Endothelial cell of umbilical vein (primary cell): Measurements from ENCODE around the gene AKAP6. TPM values are rescaled to one million over a fixed set of nuclear protein-coding genes. Genes with fewer than 3 reads are reported as not detected.

Experiments
- BruUV-seq: library from RNA; stranded (reverse); fragments of 400-500 nt; replicated peaks from 2 replicates; lab custom pipeline; 2021; lab: Mats Ljungman, UMichigan
- CTCF ChIA-PET: fragments of 300-600, 350-600 bp; sonication (Branson Sonifier 250); formaldehyde crosslinking; loops from one replicate; lab custom pipeline; 2021; ENCODE audit warnings: antibody characterized with exemption, inconsistent platforms; lab: Charles Lee
- POLR2A ChIA-PET: fragments of 300-600, 350-600 bp; sonication (Branson Sonifier 250); formaldehyde crosslinking; loops from one replicate; lab custom pipeline; 2021; ENCODE audit warnings: antibody characterized with exemption, inconsistent platforms; lab: Charles Lee
- DNase-seq: peaks from one replicate; pipeline ENCODE4 v3.0.0-alpha.2; 2011; ENCODE audit warnings: low read depth, low spot score
- FAIRE-seq: peaks from 2 replicates; lab custom pipeline; 2011; peaks lifted over from hg19 to GRCh38; lab: Jason Lieb, UNC
- H2AFZ ChIP-seq: 2 replicates; pipeline ENCODE4 v1.6.0; 2012; ENCODE audit warnings: low read depth, low read length, control low read depth, inconsistent platforms
- H3K27ac ChIP-seq: 2 replicates; pipeline ENCODE4 v1.5.1; 2011; ENCODE audit warnings: low read depth, mild to moderate bottlenecking, control low read depth, low read length, moderate library complexity; ENCODE audit not compliant: insufficient read depth
- H3K27me3 ChIP-seq, 2 experiments: 2 replicates each; pipeline versions ENCODE4 v1.6.0 to v1.6.1; 2011; ENCODE audit warnings: low read length in 2 of 2, mixed read lengths in 1 of 2; ENCODE audit not compliant: control insufficient read depth in 2 of 2, insufficient read depth in 2 of 2
- H3K36me3 ChIP-seq, 2 experiments: 2 replicates in 1 of 2; 3 replicates in 1 of 2; pipeline ENCODE4 v1.5.1; 2011; ENCODE audit warnings: low read length in 2 of 2, mild to moderate bottlenecking in 1 of 2, moderate library complexity in 1 of 2; ENCODE audit not compliant: control insufficient read depth in 2 of 2, insufficient read depth in 2 of 2; ENCODE audit errors: extremely low read depth in 1 of 2
- H3K4me1 ChIP-seq: 3 replicates; pipeline ENCODE4 v1.5.1; 2011; ENCODE audit warnings: mild to moderate bottlenecking, low read length; ENCODE audit not compliant: control insufficient read depth, insufficient read depth; ENCODE audit errors: extremely low read depth
- H3K4me2 ChIP-seq: 2 replicates; pipeline ENCODE4 v1.6.1; 2011; ENCODE audit warnings: low read length, control low read depth, mixed read lengths; ENCODE audit not compliant: insufficient read depth
- H3K4me3 ChIP-seq, 3 experiments: fragments of 200-600 bp in 1 of 3; sonication (generic), shearing (Covaris generic) in 1 of 3; replicated peaks in 1 of 3; 2 replicates each; pipeline ENCODE4 v1.5.1; 2011 to 2016; ENCODE audit warnings: control low read depth in 3 of 3, low read length in 3 of 3, mild to moderate bottlenecking in 2 of 3, inconsistent platforms in 1 of 3, low read depth in 1 of 3, moderate library complexity in 1 of 3; ENCODE audit not compliant: insufficient read depth in 1 of 3
- H3K79me2 ChIP-seq: 2 replicates; pipeline ENCODE4 v1.6.0; 2012; ENCODE audit warnings: low read length, inconsistent platforms; ENCODE audit not compliant: control insufficient read depth, insufficient read depth
- H3K9ac ChIP-seq: replicated peaks from 2 replicates; pipeline ENCODE3; 2011; ENCODE audit warnings: low read length, control low read depth; ENCODE audit not compliant: insufficient read depth; ENCODE audit errors: extremely low read depth
- H3K9me1 ChIP-seq: replicated peaks from 3 replicates; pipeline ENCODE4 v1.6.0; 2011; ENCODE audit warnings: mild to moderate bottlenecking, low read length; ENCODE audit not compliant: control insufficient read depth, insufficient read depth; ENCODE audit errors: extremely low read depth
- H3K9me3 ChIP-seq: replicated peaks from 2 replicates; pipeline ENCODE4 v1.5.1; 2012; ENCODE audit warnings: low read length, inconsistent platforms; ENCODE audit not compliant: control insufficient read depth, insufficient read depth
- H4K20me1 ChIP-seq: replicated peaks from 2 replicates; pipeline ENCODE3; 2011; ENCODE audit warnings: mild to moderate bottlenecking, low read length; ENCODE audit not compliant: control insufficient read depth, insufficient read depth; ENCODE audit errors: extremely low read depth
- EZH2 ChIP-seq: IDR thresholded peaks from 2 replicates; pipeline ENCODE4 v1.6.1; 2012; ENCODE audit warnings: borderline replicate concordance, low read depth, mild to moderate bottlenecking, moderate library complexity, low read length, inconsistent platforms; ENCODE audit not compliant: severe bottlenecking
- GATA2 ChIP-seq: IDR thresholded peaks from 2 replicates; pipeline ENCODE4 v1.7.0; 2011; ENCODE audit warnings: low read depth, mild to moderate bottlenecking, moderate library complexity, mixed read lengths, low read length; ENCODE audit not compliant: insufficient read length, insufficient read depth
- dilution Hi-C: fragments of 300-500 bp; cut with MboI; formaldehyde crosslinking; loops from one replicate; pipeline ENCODE4 v1.15.0; 2019; ENCODE audit warnings: low sequenced_read_pairs; ENCODE audit not compliant: extremely low pct_ligation_motif_present
- intact Hi-C: fragments of 100-400 bp; cut with micrococcal nuclease; formaldehyde crosslinking; loops from one replicate; pipeline ENCODE4 v1.10.0; 2022
- polyA plus RNA-seq, 4 experiments: library from polyadenylated mRNA; depleted of rRNA in 3 of 4; stranded (reverse) in 3 of 4; unstranded in 1 of 4; fragments of >200 nt; gene quantifications; 2 replicates each; pipeline versions ENCODE4 v1.2.1 to v1.2.3, GENCODE V29; 2011 to 2012; ENCODE audit warnings: missing spikeins in 1 of 4
- total RNA-seq: library from RNA; stranded (reverse); gene quantifications from 2 replicates; pipeline ENCODE4 v1.2.3, GENCODE V29; 2021
- TF ChIP-seq, protein P1 (sequence below): IDR thresholded peaks from 2 replicates; pipeline ENCODE4 v1.6.1; 2011; ENCODE audit not compliant: insufficient read depth, insufficient read length
- TF ChIP-seq, protein P2 (sequence below), 2 donors: IDR thresholded peaks; 1 replicate in 1 of 2; 2 replicates in 1 of 2; pipeline ENCODE4 v1.5.1; 2011; ENCODE audit warnings: low read length in 2 of 2, mild to moderate bottlenecking in 2 of 2, moderate library complexity in 2 of 2, control low read depth in 1 of 2, inconsistent platforms in 1 of 2, low read depth in 1 of 2; ENCODE audit not compliant: insufficient read depth in 1 of 2; ENCODE audit errors: extremely low read depth in 1 of 2

The AKAP6 gene
- total and polyA plus RNA-seq, 2 donors (not counting 3 experiments of a cell fraction or from before 2014, with no cell fraction given) = 0.03 to 0.49 TPM

DNA sequence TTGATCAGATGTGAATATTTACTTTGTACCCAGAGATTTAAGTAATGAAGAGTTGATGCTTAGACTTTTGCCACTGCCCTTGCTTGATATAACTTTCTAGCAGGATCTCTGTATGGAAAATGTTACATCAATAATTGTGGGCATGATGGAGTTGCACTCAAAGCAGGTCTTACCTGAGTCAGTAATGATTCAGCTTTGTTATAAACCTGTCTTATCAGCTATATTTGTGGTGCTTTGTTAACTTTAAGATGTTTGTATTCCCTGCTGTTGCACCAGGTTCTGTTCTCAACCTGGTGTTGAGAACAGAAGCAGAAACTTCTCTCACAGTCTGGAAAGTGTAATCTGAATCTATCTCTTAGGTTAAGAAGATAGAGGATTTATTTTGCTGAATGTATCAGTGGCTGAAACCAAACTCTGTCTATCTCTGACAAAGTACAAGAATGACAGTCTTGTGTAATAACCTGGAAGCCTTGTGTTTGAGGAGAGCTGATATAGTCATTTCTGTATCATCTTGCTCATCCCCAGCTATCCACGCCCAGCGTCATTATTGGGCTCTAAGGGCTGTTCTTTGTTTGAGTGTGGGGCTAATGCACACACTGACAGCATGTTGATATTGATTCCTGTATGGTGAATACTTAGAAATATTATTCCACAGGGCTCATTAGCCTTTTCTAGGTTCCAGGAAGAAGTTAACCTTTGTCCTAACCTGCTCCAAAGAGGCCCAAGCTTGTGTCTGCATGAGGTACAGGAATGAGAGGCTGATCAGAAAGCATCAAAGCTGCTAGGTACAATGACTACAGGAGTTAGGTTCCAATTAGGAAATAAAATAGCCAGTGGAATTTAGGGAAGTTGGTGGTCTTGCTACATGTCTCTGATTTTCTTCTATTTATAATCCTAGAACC, 3.6 kb downstream of the AKAP6 start:
- H3K36me3 ChIP-seq = no peaks in the 10 kb centered on the region
- no peaks in the 10 kb centered on the region for H3K9me1 ChIP-seq
- no peak overlapping the region for H3K4me2 ChIP-seq
- H3K4me3 ChIP-seq = no peak overlapping the region
- intact Hi-C loops (no loop called here), dilution Hi-C loops (no loop called here)
- no peaks in the 10 kb centered on the region for H3K27me3 ChIP-seq
- no peak overlapping the region for H3K9ac ChIP-seq
- H3K4me1 ChIP-seq = no peaks in the 10 kb centered on the region
- no peak for DNase-seq
- no TSS peak for BruUV-seq
- ChIA-PET CTCF (interaction anchor here (0.8 to 1.5 kb wide), 3 partner anchors 14 to 181 kb away, joined by 3 read pairs; no protein-coding TSS in a partner anchor), POLR2A (no interaction called here)
- H3K27ac ChIP-seq = no peak overlapping the region
- no peaks in the 10 kb centered on the region for H3K9me3 ChIP-seq
- H3K79me2 ChIP-seq = no peaks in the 10 kb centered on the region
- no peaks in the 10 kb centered on the region for H4K20me1 ChIP-seq
- no peak for FAIRE-seq
- TF ChIP-seq EZH2 (no peak), GATA2 (no peak)
- TF ChIP-seq, protein P1, sequence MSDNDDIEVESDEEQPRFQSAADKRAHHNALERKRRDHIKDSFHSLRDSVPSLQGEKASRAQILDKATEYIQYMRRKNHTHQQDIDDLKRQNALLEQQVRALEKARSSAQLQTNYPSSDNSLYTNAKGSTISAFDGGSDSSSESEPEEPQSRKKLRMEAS = no peak
- TF ChIP-seq, protein P2, sequence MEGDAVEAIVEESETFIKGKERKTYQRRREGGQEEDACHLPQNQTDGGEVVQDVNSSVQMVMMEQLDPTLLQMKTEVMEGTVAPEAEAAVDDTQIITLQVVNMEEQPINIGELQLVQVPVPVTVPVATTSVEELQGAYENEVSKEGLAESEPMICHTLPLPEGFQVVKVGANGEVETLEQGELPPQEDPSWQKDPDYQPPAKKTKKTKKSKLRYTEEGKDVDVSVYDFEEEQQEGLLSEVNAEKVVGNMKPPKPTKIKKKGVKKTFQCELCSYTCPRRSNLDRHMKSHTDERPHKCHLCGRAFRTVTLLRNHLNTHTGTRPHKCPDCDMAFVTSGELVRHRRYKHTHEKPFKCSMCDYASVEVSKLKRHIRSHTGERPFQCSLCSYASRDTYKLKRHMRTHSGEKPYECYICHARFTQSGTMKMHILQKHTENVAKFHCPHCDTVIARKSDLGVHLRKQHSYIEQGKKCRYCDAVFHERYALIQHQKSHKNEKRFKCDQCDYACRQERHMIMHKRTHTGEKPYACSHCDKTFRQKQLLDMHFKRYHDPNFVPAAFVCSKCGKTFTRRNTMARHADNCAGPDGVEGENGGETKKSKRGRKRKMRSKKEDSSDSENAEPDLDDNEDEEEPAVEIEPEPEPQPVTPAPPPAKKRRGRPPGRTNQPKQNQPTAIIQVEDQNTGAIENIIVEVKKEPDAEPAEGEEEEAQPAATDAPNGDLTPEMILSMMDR (IDR thresholded peaks at IDR 0.05; ENCODE audit: extremely low read depth in 1 of 2, insufficient read depth in 1 of 2, low read depth in 1 of 2, low read length in 2 of 2) = no peak
- no peak overlapping the region for H2AFZ ChIP-seq
